HG03095 (cell line): ENCODE measurements around the gene RASSF9.

Experiments used
- ATAC-seq: cut with Tn5 transposase; IDR thresholded peaks from one replicate; pipeline ENCODE4 v1.9.1; 2021; ENCODE audit warnings: moderate library complexity; ENCODE audit not compliant: unreplicated experiment

Gene RASSF9

GRCh38 chr12:85836197-85837090 lies at the start of gene RASSF9:
Gene RASSF9 (minus strand): TSS chr12:85836409. CDS start chr12:85836201, 208 bp downstream.
- ATAC-seq, result no peak

- ATAC-seq, result no peak
Measured at GRCh38 chr12:85883763-85884162, 47.6 kb upstream of the RASSF9 start.

DNA sequence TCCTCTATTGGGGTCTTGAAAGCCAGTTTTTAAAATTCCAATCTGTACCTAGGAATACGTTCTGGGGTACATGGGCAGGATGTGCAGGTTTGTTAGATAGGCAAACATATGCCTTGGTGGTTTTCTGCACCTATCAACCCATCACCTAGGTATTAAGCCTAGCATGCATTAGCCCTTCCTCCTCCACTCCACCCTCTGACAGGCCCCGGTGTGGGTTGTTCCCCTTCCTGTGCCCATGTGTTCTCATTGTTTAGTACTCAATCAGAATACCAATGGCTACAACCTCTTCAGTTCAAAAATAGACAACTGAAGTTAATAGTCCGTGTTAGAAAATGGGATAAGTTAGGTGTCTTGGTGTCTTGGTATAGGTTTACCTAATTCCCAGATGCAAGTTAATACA lies 41.2 kb upstream of the RASSF9 start:
- no peak for ATAC-seq

DNA sequence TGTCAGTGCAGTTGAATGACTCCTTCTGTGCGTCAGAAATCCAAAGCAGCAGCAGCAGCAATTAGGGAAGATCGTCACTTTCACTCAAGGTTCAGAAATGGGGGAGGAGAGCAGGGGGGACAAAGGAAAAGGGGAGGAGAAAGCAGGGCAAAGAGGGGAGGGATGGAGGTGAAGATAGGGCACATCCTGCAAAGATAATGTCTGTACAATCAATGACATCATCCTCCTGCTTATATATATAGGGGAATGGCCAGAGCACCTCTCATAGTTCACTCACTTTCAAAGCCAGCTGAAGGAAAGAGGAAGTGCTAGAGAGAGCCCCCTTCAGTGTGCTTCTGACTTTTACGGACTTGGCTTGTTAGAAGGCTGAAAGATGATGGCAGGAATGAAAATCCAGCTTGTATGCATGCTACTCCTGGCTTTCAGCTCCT lies 37.8 kb upstream of the RASSF9 start, which contains the start of gene NTS:
Gene NTS, plus strand, starts transcription at position 265 of the 431 bp plus-strand sequence. Its CDS starts 109 bp downstream, at position 374.
- peak; percentile 86 for ATAC-seq

GRCh38 chr12:85872497-85873091 lies 36.4 kb upstream of the RASSF9 start:
- peak; percentile 79 for ATAC-seq

DNA sequence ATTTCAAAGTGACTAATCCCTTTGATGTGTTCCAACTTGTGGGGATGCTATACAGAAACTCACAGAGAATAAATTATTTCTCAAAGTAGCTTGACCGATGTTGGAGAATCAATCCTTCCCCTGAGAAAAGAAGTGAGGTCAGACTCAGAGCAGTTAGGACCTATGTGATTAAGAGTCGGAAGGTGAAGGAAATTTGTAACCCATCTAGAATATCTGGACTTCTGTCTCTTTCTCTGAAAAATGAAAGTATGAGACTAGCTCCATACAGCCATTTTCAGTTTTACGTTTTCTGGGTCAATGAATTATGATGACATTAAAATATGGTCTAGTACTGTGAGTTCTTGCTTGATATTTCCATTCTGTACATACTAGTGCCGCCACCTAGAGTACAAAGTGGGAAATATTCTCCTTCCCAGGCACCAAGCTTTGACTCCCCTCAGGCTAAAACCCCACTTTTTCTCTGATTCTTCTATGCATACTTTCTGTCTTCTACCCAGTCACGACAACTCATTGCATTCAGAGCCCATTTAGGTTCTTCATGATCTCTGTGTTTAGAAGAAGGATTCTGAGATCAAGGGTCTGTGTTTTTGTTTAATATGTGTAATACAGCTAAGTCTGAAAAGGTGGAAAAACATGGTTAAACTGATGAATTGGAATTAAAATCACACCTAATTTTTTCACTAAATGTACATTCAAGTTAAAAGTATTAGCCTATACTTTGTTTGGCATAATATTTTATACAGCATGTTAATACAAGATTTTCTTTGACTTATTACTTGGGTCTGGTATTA lies 31.0 kb upstream of the RASSF9 start:
- peak; percentile 90 for ATAC-seq

- ATAC-seq, result no peak
Measured at GRCh38 chr12:85865890-85866289, 29.7 kb upstream of the RASSF9 start.

GRCh38 chr12:85856966-85857365 lies 20.8 kb upstream of the RASSF9 start:
- no peak for ATAC-seq

DNA sequence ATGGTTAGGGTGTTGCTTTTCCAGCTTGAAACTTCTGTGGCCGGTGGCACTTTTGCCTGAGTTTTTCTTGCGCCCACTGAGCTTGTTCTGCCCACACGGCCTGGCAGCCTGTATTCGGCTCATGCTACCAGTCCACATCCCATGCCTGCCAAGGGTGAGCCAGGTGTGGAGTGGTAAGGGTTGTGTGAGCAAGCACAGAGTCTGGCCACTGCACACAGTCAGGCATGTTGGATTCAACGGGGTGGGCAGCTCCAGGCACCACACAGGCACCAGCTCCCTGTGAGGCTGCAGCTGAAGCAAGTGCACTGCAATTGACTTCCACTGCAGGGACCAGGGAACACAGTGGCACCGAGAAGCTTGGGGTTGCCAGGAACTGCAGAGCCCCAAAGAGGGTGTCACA lies 19.1 kb upstream of the RASSF9 start:
- ATAC-seq, result no peak

DNA sequence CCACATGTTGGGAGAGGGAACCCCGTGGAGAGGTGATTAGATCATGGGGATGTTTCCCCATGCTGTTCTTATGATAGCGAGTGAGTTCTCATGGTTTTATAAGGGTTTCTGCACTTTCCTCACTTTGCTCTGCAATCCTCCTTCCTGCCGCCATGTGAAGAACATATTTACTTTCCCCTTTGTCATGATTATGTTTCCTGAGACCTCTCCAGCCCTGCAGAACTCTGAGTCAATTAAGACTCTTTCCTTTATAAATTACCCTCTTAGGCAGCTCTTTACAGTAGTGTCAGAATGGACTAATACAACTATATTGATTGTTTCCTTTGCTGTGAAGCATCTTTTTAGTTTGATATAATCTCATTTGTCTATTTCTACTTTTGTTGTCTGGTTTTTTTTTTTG lies 13.1 kb upstream of the RASSF9 start:
- ATAC-seq, result no peak

DNA sequence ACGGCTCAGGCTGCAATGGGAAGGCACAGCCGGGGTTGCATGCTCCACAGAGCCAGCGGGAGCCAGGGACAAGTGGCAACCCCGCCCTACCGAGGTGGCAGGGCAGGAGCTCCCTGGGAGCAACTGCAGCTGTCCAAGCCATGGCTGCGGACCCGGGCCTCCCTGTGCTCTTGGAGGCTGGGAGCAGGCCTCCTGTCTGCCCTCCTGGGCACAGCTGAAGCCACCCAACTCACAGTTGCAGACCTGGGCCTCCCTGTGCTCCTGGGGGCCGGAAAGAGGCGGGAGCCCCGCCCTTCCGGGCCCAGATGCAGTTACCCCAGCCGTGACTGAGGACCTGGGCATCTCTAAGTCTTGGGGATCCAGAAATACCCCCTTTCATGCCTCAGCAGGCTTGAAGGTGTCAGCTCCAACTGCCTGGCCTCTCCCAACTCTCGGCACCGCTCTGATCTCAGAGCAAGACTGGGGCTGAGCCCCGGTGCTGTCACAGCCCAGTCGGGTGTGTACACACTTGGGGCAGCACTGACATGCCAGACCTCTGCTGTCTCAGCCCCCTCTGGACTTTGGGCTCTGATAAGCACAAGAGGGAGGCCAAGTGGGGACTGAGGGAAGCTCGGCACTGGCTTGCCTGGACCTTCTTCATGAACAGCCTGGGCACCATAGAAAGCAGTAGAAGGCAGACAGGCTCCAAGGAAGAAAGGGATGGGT lies 7.5 kb upstream of the RASSF9 start:
- ATAC-seq, result no peak

GRCh38 chr12:85835426-85836196 lies 598 bp downstream of the RASSF9 start:
- no peak for ATAC-seq

GRCh38 chr12:85834378-85834777 lies 1.8 kb downstream of the RASSF9 start:
- no peak for ATAC-seq

DNA sequence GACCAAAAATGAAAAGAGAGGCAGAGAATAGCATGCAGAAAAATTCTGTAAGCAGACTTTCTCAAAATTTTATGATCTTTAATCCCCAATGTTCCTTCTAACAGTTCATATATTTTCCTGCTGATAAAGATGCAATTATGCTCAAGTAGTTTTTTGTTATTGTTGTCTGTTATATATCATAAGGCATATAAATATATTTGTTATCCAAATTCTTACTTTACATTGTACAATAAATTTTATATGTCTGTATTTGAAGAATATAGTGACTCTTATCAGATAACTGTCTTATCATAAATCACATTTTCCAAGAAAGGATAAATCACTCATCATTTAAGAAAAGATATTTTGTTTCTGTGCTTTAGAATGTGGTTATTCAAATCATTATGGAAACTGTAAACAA lies 2.6 kb downstream of the RASSF9 start:
- no peak for ATAC-seq

GRCh38 chr12:85831327-85831990 lies 4.8 kb downstream of the RASSF9 start:
- no peak for ATAC-seq

DNA sequence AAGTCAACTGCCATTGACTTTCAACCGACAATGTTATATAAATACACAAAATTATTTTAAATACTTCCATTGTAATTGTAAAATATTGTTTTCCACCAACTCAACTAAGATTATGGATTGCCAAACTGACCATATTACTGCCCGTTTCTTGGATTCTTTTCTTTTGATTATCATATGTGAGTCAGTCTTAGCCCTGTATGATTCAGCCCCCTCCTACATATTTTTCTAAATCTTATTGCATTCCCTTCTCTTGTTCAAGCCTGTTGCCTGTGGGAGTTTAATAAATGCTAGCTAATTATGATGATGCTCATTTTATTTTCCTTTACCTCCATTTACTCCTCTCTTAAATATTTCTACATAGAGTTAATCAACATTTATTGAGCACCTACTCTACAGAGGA lies 6.8 kb downstream of the RASSF9 start:
- no peak for ATAC-seq

GRCh38 chr12:85828576-85828975 lies 7.6 kb downstream of the RASSF9 start:
- no peak for ATAC-seq

- ATAC-seq, result no peak
Measured at GRCh38 chr12:85825746-85826145, 10.5 kb downstream of the RASSF9 start.

- ATAC-seq, result no peak
Measured at GRCh38 chr12:85823436-85824180, 12.6 kb downstream of the RASSF9 start.
